GM21447 (cell line): Measurements from ENCODE around the gene GLYATL3.
"Not testable (repeated sequence)": the region's sequence is repeated elsewhere in the genome, so short reads cannot be mapped to it uniquely, and the experiment has no call there.

Experiments
- ATAC-seq: cut with Tn5 transposase; IDR thresholded peaks from one replicate; pipeline ENCODE4 v1.9.1; 2021; ENCODE audit not compliant: unreplicated experiment

GLYATL3 gene

GRCh38 chr6:49499623-49500022 is at the start of gene GLYATL3:
Gene GLYATL3 (plus strand): TSS chr6:49499923. CDS start chr6:49511991, 12,068 bp downstream.
- ATAC-seq = no peak

GRCh38 chr6:49453221-49453620 is 46.5 kb upstream of the GLYATL3 start:
- no peak for ATAC-seq

- ATAC-seq = no peak
Observed at GRCh38 chr6:49454787-49455709, 44.7 kb upstream of the GLYATL3 start.

- no peak for ATAC-seq
Observed at GRCh38 chr6:49457771-49458170, 42.0 kb upstream of the GLYATL3 start.

- ATAC-seq = no peak
Observed at GRCh38 chr6:49462071-49462470, 37.7 kb upstream of the GLYATL3 start.

- peak; percentile 11 for ATAC-seq
Observed at GRCh38 chr6:49462599-49462926, 37.2 kb upstream of the GLYATL3 start.

- peak; percentile 98 for ATAC-seq
Observed at GRCh38 chr6:49462927-49463611, 36.7 kb upstream of the GLYATL3 start, which contains the start of the genes CENPQ and MMUT. Gene CENPQ (plus strand): TSS chr6:49463370. CDS start chr6:49470177, 6,807 bp downstream. Gene MMUT (minus strand): TSS chr6:49463253. CDS start chr6:49459466, 3,787 bp downstream.

- ATAC-seq = peak; percentile 7
Observed at GRCh38 chr6:49463612-49463967, 36.1 kb upstream of the GLYATL3 start.

- no peak for ATAC-seq
Observed at GRCh38 chr6:49464691-49465090, 35.0 kb upstream of the GLYATL3 start.

- no peak for ATAC-seq
Observed at GRCh38 chr6:49468042-49468441, 31.7 kb upstream of the GLYATL3 start.

- not testable (repeated sequence) for ATAC-seq
Observed at GRCh38 chr6:49476564-49476963, 23.2 kb upstream of the GLYATL3 start.

- no peak for ATAC-seq
Observed at GRCh38 chr6:49479308-49479970, 20.3 kb upstream of the GLYATL3 start.

- ATAC-seq = not testable (repeated sequence)
Observed at GRCh38 chr6:49481846-49482245, 17.9 kb upstream of the GLYATL3 start.

GRCh38 chr6:49483380-49483779 is 16.3 kb upstream of the GLYATL3 start:
- not testable (repeated sequence) for ATAC-seq

- ATAC-seq = no peak
Observed at GRCh38 chr6:49490633-49491032, 9.1 kb upstream of the GLYATL3 start.

- ATAC-seq = no peak
Observed at GRCh38 chr6:49497304-49497703, 2.4 kb upstream of the GLYATL3 start.

- no peak for ATAC-seq
Observed at GRCh38 chr6:49499126-49499525, 597 bp upstream of the GLYATL3 start.

GRCh38 chr6:49504666-49505065 is 4.9 kb downstream of the GLYATL3 start:
- no peak for ATAC-seq

GRCh38 chr6:49506569-49507111 is 6.9 kb downstream of the GLYATL3 start:
- no peak for ATAC-seq

GRCh38 chr6:49509342-49509741 is 9.6 kb downstream of the GLYATL3 start:
- ATAC-seq = no peak
